ENCODE results near the gene LRP1B. TPM values are rescaled to one million over a fixed set of nuclear protein-coding genes. Genes with fewer than 3 reads are reported as not detected.
A peak's percentile ranks its signal among the peaks of the same experiment; 100 is the strongest.

The LRP1B gene
- total and polyA plus RNA-seq, 8 donors: 0.03 to 1.6 (median 0.84) TPM

DNA sequence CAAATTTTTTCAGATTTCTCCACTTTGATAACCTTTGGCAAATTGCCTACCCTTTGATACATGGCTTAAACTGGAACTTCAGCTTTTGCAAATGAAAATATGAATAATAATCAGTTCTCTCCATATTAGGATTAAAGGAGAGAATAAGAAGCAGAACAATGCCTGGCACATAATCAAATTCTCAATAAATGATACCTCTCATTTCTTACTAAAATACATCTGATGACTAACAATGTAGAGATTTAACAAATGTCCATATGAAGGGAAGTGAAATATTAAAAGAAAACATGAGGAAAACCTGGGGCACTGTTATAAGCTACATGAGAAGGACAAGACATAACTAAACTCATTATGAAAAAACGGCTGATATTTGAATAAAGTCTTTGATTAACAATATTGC, 1103.6 kb downstream of the LRP1B start:
- ATAC-seq: no peak
- Histone ChIP-seq H3K27me3 (no peaks in the 10 kb centered on the region), H3K9me3 (peaks cover 0 to 14% of the 10 kb centered on the region in 2 donors), H3K4me1 (no peaks in the 10 kb centered on the region), H3K4me3 (no peak overlapping the region), H3K36me3 (no peaks in the 10 kb centered on the region), H3K27ac (no peak overlapping the region)
- TF ChIP-seq, protein P1, sequence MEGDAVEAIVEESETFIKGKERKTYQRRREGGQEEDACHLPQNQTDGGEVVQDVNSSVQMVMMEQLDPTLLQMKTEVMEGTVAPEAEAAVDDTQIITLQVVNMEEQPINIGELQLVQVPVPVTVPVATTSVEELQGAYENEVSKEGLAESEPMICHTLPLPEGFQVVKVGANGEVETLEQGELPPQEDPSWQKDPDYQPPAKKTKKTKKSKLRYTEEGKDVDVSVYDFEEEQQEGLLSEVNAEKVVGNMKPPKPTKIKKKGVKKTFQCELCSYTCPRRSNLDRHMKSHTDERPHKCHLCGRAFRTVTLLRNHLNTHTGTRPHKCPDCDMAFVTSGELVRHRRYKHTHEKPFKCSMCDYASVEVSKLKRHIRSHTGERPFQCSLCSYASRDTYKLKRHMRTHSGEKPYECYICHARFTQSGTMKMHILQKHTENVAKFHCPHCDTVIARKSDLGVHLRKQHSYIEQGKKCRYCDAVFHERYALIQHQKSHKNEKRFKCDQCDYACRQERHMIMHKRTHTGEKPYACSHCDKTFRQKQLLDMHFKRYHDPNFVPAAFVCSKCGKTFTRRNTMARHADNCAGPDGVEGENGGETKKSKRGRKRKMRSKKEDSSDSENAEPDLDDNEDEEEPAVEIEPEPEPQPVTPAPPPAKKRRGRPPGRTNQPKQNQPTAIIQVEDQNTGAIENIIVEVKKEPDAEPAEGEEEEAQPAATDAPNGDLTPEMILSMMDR (IDR thresholded peaks at IDR 0.05): no peak
- no peak for DNase-seq
- intact Hi-C loops (cut with DNase I): no loop called here

DNA sequence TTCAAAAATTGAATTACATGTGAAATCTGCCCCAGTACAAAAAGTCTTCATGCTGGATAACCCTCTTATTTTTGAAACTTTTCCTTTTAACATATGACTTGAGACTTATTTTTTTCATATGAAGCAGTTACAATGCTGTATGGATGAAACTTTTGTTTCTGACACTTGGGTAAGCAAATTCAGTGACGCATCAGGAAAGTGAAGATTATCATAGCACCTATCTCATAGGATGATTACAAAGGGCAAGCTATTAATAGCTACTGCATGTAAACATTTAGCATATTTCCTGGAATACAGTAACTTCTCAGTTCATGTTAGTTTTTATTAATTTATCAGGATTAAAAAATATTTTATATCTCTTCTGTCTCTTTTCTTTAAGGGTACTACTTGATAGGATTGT, 1109.2 kb downstream of the LRP1B start:
- no peaks in the 10 kb centered on the region for H3K36me3 ChIP-seq
- H3K27me3 ChIP-seq: no peaks in the 10 kb centered on the region
- no peaks in the 10 kb centered on the region for H3K4me1 ChIP-seq
- H3K4me3 ChIP-seq: no peak overlapping the region
- no peak overlapping the region for H3K27ac ChIP-seq
- DNase-seq (no peak), ATAC-seq (no peak)
- H3K9me3 ChIP-seq: no peaks in the 10 kb centered on the region
- TF ChIP-seq, protein P1 (IDR thresholded peaks at IDR 0.05): no peak
- intact Hi-C loops (cut with DNase I): no loop called here

DNA sequence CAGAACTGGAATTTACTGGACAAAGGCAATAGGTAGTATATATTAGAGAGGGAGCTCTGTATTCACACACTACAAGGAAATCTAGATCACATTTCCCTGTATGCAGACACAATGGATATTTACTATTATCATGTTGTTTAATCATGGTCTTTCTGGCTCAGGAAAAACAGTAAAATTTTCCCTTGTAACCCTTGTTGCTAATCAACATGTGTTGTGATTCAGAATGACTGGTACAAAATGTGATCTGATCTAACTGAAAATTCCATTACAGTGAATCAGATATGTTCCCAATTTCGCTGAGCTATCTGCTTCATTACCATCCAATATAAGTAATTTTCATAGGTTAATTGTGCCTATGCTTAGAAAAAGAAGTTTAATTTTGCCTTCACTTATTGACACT, 1109.7 kb downstream of the LRP1B start:
- TF ChIP-seq, protein P1 (IDR thresholded peaks at IDR 0.05): no peak
- Histone ChIP-seq H3K4me3 (no peak overlapping the region), H3K27ac (no peak overlapping the region), H3K4me1 (no peaks in the 10 kb centered on the region), H3K36me3 (no peaks in the 10 kb centered on the region), H3K27me3 (no peaks in the 10 kb centered on the region), H3K9me3 (no peaks in the 10 kb centered on the region)
- intact Hi-C loops (cut with DNase I): no loop called here
- ATAC-seq (no peak), DNase-seq (no peak)

DNA sequence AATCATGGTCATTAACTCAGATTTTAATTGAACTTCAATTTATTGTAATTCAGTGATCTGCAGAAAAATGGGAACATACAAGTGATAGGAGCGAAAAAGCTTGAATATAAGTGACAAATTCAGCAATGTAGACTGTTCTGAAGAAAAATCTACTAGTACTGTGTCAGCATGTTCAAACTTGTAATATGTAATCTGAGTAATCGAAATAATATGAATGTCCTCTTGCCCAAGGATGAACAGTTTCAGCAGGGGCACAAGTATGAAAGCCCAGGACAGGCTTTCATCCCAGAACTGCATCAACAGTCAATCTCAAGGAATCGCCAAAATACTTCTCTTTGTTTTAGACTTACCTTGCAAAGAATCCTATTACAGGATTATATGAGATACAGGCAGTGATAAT, 1110.5 kb downstream of the LRP1B start:
- Histone ChIP-seq H3K4me3 (no peak overlapping the region), H3K9me3 (no peaks in the 10 kb centered on the region), H3K27me3 (no peaks in the 10 kb centered on the region), H3K4me1 (no peaks in the 10 kb centered on the region), H3K27ac (no peak overlapping the region), H3K36me3 (no peaks in the 10 kb centered on the region)
- DNase-seq (no peak), ATAC-seq (no peak)
- intact Hi-C loops (cut with DNase I): no loop called here
- TF ChIP-seq, protein P1 (IDR thresholded peaks at IDR 0.05): no peak

DNA sequence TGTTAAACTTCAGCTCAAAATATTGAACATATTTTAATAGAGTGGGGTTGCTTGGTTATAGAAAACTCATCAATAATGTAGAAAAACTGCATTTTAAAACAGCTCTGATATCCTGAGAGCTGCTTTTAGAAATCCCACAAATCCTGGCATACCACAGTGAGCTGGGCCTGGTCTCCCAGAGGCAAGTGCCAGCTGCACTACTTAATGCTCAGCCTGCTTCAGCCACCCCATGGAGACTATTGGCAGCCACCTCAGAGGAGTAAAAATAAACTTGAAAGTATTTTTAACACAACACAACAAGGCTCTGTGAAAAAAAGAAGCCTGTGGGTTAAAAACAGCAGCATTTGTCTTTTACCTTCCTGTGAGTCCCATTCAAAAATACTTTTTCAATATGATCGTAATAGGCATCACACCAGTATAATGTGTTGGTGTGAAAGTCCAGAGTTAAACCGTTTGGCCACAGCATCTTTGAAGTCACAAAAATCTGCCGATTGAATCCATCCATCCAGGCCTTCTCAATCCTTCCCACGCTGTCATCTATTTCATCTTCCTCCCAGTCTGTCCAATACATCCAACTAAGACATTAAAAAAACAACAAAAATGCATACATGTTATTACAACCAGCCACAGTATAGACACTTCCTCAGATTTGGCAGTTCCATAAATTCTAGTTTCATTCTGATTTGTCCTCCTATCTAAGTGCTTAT, 1115.3 kb downstream of the LRP1B start:
- DNase-seq (peak in 1 of 4 donors; percentile 43), ATAC-seq (no peak)
- H3K4me1 ChIP-seq: no peaks in the 10 kb centered on the region
- TF ChIP-seq, protein P1 (IDR thresholded peaks at IDR 0.05): no peak
- no peaks in the 10 kb centered on the region for H3K9me3 ChIP-seq
- no peak overlapping the region for H3K27ac ChIP-seq
- no peaks in the 10 kb centered on the region for H3K27me3 ChIP-seq
- intact Hi-C loops (cut with DNase I): no loop called here
- H3K4me3 ChIP-seq: no peak overlapping the region
- H3K36me3 ChIP-seq: no peaks in the 10 kb centered on the region

All from left lung (tissue), 10 donors.